Stimulated activated CD4-positive, alpha-beta T cell treated with anti-CD3 and anti-CD28 coated beads, Interleukin-1b, Interleukin-23, amount 100 ng/mL, for 4 hours (primary cell): ENCODE measurements around the gene TTC31.

Source experiments
- DNase-seq, 2 donors: peaks; one replicate each; pipeline ENCODE4 v3.0.0-alpha.2; 2020; ENCODE audit warnings: low read depth in 2 of 2

Gene TTC31

GRCh38 chr2:74504591-74504990 is 21.7 kb downstream of the TTC31 start:
- DNase-seq, result no peak

GRCh38 chr2:74505448-74506246 is 22.8 kb downstream of the TTC31 start:
- no peak for DNase-seq

- DNase-seq, result peak; percentile 98 to 99
These were observed 24.5 kb downstream of the TTC31 start, which contains the start of gene PCGF1 for GRCh38 chr2:74507145-74507925. TSS of gene PCGF1 (minus strand) at chr2:74507695. CDS start at chr2:74507668, 27 bp downstream.

GRCh38 chr2:74507926-74508520 is 25.1 kb downstream of the TTC31 start:
- DNase-seq, result no peak

GRCh38 chr2:74510272-74510671 is 27.4 kb downstream of the TTC31 start:
- no peak for DNase-seq

- DNase-seq, result no peak
These were observed 28.5 kb downstream of the TTC31 start for GRCh38 chr2:74511104-74511989.

GRCh38 chr2:74512744-74513604 is 30.1 kb downstream of the TTC31 start:
- DNase-seq, result no peak

- peak in 1 of 2 donors; percentile 26 for DNase-seq
These were observed 30.9 kb downstream of the TTC31 start for GRCh38 chr2:74513605-74514367.

- no peak for DNase-seq
These were observed 31.7 kb downstream of the TTC31 start, which contains the start of gene TLX2 for GRCh38 chr2:74514368-74515270. TSS of gene TLX2 (plus strand) at chr2:74514450. CDS start at chr2:74514807, 357 bp downstream.

- no peak for DNase-seq
These were observed 32.5 kb downstream of the TTC31 start for GRCh38 chr2:74515271-74515980.

- DNase-seq, result peak; percentile 71 to 75
These were observed 33.2 kb downstream of the TTC31 start for GRCh38 chr2:74515981-74516633.

GRCh38 chr2:74516650-74517049 is 33.8 kb downstream of the TTC31 start:
- no peak for DNase-seq

- DNase-seq, result no peak
These were observed 39.6 kb downstream of the TTC31 start for GRCh38 chr2:74522516-74522915.

- no peak for DNase-seq
These were observed 41.1 kb downstream of the TTC31 start for GRCh38 chr2:74524005-74524404.

GRCh38 chr2:74524955-74525716 is 42.3 kb downstream of the TTC31 start:
- no peak for DNase-seq
